C4-2B (cell line): ENCODE measurements around the gene OSGEP.

Experiments
- ZFX ChIP-seq: fragments of 450-650 bp; IDR thresholded peaks from 2 replicates; pipeline ENCODE4 v1.6.1; 2017
- TF ChIP-seq, protein P1 (sequence below): fragments of 450-650 bp; conservative IDR thresholded peaks from 2 replicates; pipeline ENCODE4 v1.5.1; 2017; ENCODE audit warnings: mild to moderate bottlenecking

DNA sequence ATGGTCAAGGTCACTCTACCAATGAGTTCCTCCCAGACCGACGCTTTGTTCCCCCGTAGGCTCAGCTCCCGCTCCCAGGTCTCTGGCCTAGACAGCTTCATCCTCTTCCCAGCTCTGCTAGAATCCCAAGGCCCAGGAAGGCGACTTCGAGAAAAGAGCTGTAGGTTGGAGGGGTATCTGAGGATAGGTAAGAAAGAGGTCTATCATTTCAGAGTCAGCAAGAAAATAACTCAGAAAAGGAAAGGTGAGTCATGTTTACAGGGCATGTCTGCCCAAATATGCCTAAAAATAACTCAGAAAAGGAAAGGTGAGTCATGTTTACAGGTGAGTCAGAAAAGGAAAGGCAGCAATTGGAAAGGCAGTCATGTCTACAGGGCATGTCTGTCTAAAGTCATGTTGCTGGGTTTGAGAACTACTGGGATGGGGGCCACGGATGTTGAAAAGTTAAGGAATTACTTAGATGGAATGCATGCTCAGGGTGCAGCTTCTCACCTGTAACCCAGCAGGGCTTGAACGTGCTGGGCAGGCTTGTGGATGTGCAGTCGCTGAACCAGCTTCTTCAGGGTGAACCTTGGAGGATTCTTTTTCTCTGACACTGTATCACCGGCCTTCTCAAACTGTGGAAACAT, 53.5 kb downstream of the OSGEP start:
- TF ChIP-seq, protein P1, sequence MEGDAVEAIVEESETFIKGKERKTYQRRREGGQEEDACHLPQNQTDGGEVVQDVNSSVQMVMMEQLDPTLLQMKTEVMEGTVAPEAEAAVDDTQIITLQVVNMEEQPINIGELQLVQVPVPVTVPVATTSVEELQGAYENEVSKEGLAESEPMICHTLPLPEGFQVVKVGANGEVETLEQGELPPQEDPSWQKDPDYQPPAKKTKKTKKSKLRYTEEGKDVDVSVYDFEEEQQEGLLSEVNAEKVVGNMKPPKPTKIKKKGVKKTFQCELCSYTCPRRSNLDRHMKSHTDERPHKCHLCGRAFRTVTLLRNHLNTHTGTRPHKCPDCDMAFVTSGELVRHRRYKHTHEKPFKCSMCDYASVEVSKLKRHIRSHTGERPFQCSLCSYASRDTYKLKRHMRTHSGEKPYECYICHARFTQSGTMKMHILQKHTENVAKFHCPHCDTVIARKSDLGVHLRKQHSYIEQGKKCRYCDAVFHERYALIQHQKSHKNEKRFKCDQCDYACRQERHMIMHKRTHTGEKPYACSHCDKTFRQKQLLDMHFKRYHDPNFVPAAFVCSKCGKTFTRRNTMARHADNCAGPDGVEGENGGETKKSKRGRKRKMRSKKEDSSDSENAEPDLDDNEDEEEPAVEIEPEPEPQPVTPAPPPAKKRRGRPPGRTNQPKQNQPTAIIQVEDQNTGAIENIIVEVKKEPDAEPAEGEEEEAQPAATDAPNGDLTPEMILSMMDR: no peak
- no peak for TF ChIP-seq ZFX
